ENCODE measurements around the gene WLS. TPM values are rescaled to one million over a fixed set of nuclear protein-coding genes. Genes with fewer than 3 reads are reported as not detected.

The WLS gene
- total RNA-seq, 1 donor from 2014 or later: 113 TPM

DNA sequence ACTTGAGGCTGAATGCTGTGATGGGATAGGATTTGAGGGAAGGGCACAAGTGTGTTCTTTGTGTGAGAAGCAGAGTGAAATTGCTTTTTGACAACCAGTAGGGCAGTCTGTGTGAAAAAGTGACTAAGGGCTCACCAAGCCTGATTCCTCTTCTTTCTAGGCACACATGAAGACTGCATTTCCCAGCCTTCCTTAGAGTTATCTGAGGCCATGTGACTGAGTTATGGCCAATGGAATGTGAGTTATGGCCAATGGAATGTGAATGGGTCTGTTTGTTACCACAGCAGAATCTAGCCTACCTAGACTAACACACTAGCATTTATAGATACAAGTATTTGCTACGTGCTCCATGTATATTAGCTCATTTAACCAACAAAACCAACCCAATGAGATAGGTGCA is 146.6 kb downstream of the WLS start:
- no peak overlapping the region for H3K4me3 ChIP-seq
- H3K27me3 ChIP-seq (ENCODE audit: low read depth): no peaks in the 10 kb centered on the region
- no peaks in the 10 kb centered on the region for H3K4me1 ChIP-seq
- H3K9me3 ChIP-seq (replicated peaks): peaks cover 16% of the 10 kb centered on the region
- DNase-seq: no peak
- intact Hi-C loops (cut with micrococcal nuclease): no loop called here
- H3K36me3 ChIP-seq: no peaks in the 10 kb centered on the region
- H3K27ac ChIP-seq (replicated peaks): no peak overlapping the region
- TF ChIP-seq CTCF (IDR thresholded peaks at IDR 0.05; ENCODE audit: borderline replicate concordance): no peak

DNA sequence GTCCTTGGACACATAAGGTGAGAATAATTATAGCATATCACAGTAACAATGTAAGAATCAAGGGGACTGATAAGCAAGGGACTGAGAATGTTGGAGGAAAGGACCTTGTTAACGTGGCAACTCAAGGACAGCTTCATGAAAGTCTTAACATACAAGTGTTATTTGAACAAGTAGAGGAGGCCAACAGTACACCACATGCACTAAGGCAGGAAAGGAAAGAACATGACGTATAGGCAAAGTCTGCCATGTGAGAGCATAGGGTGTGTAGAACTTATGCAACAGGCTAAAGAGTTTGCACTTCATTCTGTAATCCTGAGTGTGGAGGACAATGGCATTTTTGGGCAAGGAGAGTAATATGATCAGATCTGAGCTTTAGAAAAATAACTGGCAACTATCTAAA is 148.6 kb downstream of the WLS start:
- intact Hi-C loops (cut with micrococcal nuclease): no loop called here
- Histone ChIP-seq H3K4me1 (no peaks in the 10 kb centered on the region), H3K36me3 (no peaks in the 10 kb centered on the region), H3K9me3 (replicated peaks) (peaks cover 7% of the 10 kb centered on the region), H3K27me3 (ENCODE audit: low read depth) (no peaks in the 10 kb centered on the region), H3K27ac (replicated peaks) (no peak overlapping the region), H3K4me3 (no peak overlapping the region)
- TF ChIP-seq CTCF (IDR thresholded peaks at IDR 0.05; ENCODE audit: borderline replicate concordance): no peak
- DNase-seq: no peak

- no peaks in the 10 kb centered on the region for H3K27me3 ChIP-seq (ENCODE audit: low read depth)
- H3K36me3 ChIP-seq: no peaks in the 10 kb centered on the region
- no peaks in the 10 kb centered on the region for H3K4me1 ChIP-seq
- DNase-seq: no peak
- TF ChIP-seq CTCF (IDR thresholded peaks at IDR 0.05; ENCODE audit: borderline replicate concordance): no peak
- no peak overlapping the region for H3K27ac ChIP-seq (replicated peaks)
- intact Hi-C loops (cut with micrococcal nuclease): no loop called here
- H3K9me3 ChIP-seq (replicated peaks): no peaks in the 10 kb centered on the region
- H3K4me3 ChIP-seq: no peak overlapping the region
Observed at GRCh38 chr1:68081775-68082283, 150.5 kb downstream of the WLS start.

GRCh38 chr1:68078647-68079046 is 153.7 kb downstream of the WLS start:
- Histone ChIP-seq H3K4me1 (no peaks in the 10 kb centered on the region), H3K27ac (replicated peaks) (no peak overlapping the region), H3K36me3 (no peaks in the 10 kb centered on the region), H3K4me3 (no peak overlapping the region), H3K27me3 (ENCODE audit: low read depth) (no peaks in the 10 kb centered on the region), H3K9me3 (replicated peaks) (peaks cover 7% of the 10 kb centered on the region)
- no peak for TF ChIP-seq CTCF (IDR thresholded peaks at IDR 0.05; ENCODE audit: borderline replicate concordance)
- no peak for DNase-seq
- intact Hi-C loops (cut with micrococcal nuclease): no loop called here

Small RNA genes lying within 50 kb of the gene (microRNA-seq; reads per million reads assigned to microRNA genes)
- gene MIR1262: 1.2 reads per million

Other genes starting within 250 kb of the WLS start
- 32.6 TPM for gene DIRAS3, start 181.9 kb downstream of the WLS start, total RNA-seq
- gene RPE65, start 217.4 kb upstream of the WLS start, total RNA-seq: not detected

Data from left ventricle myocardium inferior (tissue), 1 donor.